Right ventricle myocardium inferior (tissue), 1 donor: ENCODE data around the gene MYRFL. TPM values are rescaled to one million over a fixed set of nuclear protein-coding genes. Genes with fewer than 3 reads are reported as not detected.

ENCODE experiments used
- ATAC-seq: fragments of 200-7000 bp; cut with Tn5 transposase; one replicate; pipeline ENCODE4 v1.9.1; 2020; ENCODE audit warnings: mild to moderate bottlenecking, moderate library complexity
- DNase-seq: peaks from one replicate; pipeline ENCODE4 v3.0.0; 2021; ENCODE audit errors: missing footprints
- intact Hi-C: fragments of 100-400 bp; cut with DNase I; formaldehyde crosslinking; loops from one replicate; pipeline ENCODE4 v1.11.0; 2022
- total RNA-seq: library from RNA; stranded (reverse); fragmentation: NEBNext Ultra II Directional; extraction: Animal tissue kit (Norgen Biotek cat#: 25700); gene quantifications from one replicate; pipeline ENCODE4 v1.2.1, GENCODE V29; 2021
- donor health status: DM: no; HTN: yes; CAD: no; lungs with severe emphysema.

MYRFL gene
- total RNA-seq, 1 donor from 2014 or later = 0.11 TPM

GRCh38 chr12:69886109-69886508 is 61.1 kb downstream of the MYRFL start:
- ATAC-seq = no peak
- intact Hi-C loops = no loop called here
- no peak for DNase-seq

DNA sequence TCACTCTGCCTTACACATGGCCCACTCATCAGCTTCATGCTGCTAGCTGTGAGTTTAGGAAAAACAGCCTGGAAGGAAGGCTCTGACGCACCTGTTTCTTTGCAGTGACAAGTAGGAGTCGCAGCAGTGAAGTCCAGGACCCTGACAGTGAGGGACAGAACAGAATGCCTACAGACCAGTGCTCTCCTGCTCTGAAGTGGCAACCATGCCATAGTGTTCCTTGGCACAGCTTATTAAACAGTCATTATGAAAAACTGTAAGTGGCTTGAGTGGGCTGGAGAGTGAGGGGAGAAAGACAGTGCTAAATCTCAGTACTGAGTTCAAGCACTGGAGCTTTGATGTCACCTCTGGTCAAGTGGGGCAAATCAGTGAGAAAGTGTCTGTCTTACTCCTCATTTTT is 61.7 kb downstream of the MYRFL start:
- DNase-seq (no peak), ATAC-seq (no peak)
- intact Hi-C loops = no loop called here

DNA sequence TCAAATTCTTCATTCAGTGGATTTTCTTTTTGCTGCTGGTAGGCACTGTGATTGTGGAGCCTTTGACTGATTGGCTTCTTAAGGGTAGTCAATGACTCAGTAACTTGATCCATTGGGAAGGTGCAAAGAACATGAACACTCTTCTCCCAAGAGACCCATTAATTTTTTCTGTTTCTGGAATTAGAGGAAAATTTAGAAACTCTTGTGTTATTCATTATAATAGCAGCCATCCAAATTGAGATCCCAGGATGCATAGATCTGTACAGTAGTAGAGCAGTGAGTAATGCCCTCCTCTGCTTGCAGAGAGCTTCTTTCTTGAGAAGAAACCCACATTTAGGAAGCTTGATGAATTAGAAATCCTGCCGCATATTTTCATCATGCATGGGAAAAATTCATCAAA is 63.9 kb downstream of the MYRFL start:
- DNase-seq = no peak
- ATAC-seq = no peak
- intact Hi-C loops = no loop called here

DNA sequence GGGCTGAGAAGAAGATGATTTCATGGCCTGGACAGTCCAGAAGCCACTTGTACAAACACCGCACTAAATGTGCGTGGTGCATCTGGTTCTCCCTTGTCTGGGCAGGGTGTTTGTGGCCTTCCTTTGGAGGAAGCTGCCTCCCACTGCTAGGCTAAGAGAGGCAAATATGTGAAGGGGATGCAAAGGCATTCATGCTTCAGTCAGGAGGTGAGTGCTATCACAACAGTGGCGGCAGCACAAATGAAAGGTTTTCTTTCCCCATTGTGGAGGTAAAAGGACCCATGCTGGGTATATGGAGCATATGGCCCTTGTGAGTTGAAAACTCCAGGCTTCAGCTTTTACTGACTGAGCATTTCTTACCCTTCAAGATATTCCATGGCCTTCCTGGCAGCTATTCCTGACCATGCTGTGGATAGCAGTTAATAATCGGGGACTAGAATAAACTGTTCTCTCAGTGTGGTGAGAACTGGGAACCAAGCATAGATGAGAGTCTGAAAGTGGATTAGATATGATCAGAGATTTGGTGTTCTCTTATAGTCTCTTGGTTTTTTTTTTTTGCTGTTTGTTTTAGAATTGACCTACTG is 69.9 kb downstream of the MYRFL start:
- intact Hi-C loops = no loop called here
- no peak for ATAC-seq
- no peak for DNase-seq

DNA sequence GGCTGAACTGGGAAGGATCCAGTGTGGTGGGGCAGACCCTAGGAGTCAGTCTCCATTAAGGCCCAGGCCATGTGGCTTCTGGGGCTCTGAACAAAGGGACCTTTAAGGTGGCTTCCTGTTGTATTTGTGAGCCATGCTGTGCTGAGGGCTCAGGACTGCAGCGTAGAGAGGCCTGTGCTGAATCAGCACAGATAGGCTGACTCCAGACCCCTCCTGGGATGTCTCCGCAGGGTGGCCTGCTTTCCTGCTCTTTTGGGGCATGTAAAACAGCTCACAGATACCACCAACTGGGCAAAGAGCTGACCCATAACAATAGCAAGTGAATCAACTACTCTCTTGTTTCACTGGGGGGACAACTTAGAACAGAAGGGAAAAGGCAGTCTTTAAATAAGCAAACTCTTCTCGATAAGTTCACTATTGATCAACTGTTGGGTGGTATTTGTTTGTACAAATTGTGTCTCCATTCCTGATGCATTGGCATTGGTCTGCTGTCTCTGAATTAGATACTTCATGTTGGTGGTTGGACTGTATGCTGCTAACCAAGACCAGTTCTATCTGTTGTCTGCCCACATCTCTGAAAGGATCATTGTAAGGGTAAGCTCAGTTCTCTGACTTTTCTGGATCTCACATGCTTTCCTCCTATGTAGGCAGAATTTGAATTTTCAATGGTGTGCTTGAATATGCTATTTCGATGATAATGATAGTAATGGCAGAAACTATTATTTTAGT is 71.8 kb downstream of the MYRFL start:
- ATAC-seq (no peak), DNase-seq (no peak)
- intact Hi-C loops = loop anchor here (2.0 kb wide), 1 partner anchor 834 kb away; no protein-coding TSS in a partner anchor

GRCh38 chr12:69897744-69898143 is 72.7 kb downstream of the MYRFL start:
- ATAC-seq = peak; percentile 83
- intact Hi-C loops = loop anchor here (2.0 kb wide), 1 partner anchor 833 kb away; no protein-coding TSS in a partner anchor
- DNase-seq = peak; percentile 67

GRCh38 chr12:69898236-69898635 is 73.2 kb downstream of the MYRFL start:
- no peak for ATAC-seq
- intact Hi-C loops = no loop called here
- no peak for DNase-seq

DNA sequence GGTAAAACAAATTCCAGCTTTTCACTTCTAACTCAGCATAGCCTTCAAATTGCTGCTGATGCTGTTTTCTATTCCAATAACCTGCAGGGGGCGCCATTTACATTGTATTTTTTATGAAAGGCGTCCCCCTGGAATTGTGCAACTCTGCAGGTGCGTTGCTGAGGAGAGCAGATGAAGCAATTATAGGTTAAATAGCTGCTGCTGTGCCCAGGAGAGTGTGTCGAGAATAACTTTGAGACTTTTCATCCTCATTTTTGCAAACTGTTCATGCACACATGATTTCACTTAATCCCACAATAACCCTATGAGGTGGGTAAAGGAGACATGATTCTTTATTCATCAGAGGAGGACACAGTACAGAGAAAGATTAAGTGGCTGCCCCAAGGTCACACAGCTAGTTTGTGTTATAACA is 75.7 kb downstream of the MYRFL start:
- no peak for DNase-seq
- ATAC-seq = peak; percentile 46
- intact Hi-C loops = loop anchor here (2.0 kb wide), 1 partner anchor 676 kb away; no protein-coding TSS in a partner anchor

DNA sequence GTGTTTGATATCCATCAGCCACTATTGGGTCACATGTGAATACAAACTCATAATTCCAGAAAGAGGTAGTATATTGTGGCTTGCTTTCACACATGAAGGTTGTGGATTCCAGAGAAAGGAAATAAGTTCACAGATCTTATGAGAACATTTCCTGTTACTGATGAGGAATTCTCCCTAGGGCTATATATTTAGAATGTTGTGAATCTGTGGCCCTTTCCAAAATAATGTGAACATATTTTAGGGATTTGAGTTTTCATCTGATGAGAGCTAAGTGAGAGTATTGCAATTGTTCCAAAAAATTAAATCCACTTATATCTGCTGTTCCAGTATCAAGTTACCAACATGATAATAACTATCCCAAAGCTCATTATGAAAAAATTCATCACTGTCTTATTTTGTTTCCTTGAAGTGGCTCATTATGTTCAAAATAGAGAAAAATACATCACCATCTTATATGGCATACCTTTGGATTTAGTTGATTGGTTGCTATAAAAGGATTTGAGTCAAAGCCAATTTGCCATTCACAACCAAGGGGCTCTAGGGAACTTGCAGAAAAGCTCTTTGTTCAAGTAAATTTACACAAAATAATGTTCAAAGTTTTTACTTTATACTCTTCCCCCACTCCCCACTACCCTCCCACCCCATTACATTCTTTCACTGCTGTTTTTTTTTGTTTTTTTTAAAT is 76.3 kb downstream of the MYRFL start:
- intact Hi-C loops = loop anchor here (2.0 kb wide), 1 partner anchor 675 kb away; no protein-coding TSS in a partner anchor
- ATAC-seq (no peak), DNase-seq (no peak)

DNA sequence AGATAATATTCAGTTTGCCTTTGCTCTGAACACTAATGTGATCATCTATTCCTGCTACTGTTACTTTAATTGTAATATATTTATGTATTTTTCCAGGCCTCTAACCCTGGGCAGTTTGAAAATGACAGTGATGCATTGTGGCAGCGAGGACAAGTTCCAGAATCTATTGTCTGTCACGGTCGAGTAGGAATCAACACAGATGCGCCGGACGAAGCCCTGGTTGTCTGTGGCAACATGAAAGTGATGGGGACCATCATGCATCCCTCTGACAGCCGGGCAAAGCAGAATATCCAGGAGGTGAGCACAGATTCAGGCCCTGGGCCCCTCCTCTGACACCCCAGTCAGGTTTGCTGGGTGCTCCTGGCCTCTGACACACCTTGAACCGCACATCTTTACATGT is 78.5 kb downstream of the MYRFL start:
- DNase-seq (no peak), ATAC-seq (no peak)
- intact Hi-C loops = no loop called here

DNA sequence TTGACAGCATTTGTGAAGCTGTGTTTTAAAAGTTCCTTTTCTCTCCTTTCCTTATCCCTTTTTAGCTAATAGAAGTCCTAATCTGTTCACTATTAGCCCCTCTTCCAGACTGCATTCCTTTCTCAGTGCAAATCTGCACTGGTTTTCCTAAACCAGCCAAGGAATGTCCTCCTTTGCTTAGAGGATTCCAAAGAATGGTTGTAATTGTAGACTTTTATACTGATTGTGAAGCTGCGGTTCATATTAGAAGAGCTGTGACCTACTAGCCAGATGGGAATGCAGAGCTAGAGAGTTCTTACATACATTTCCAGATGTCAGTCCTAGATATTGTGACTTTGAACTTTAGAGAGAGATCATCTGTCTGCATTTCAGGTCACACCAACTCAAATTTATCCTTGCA is 79.8 kb downstream of the MYRFL start:
- DNase-seq (no peak), ATAC-seq (peak; percentile 30)
- intact Hi-C loops = no loop called here

GRCh38 chr12:69905801-69906200 is 80.8 kb downstream of the MYRFL start:
- ATAC-seq = no peak
- intact Hi-C loops = no loop called here
- DNase-seq = no peak

DNA sequence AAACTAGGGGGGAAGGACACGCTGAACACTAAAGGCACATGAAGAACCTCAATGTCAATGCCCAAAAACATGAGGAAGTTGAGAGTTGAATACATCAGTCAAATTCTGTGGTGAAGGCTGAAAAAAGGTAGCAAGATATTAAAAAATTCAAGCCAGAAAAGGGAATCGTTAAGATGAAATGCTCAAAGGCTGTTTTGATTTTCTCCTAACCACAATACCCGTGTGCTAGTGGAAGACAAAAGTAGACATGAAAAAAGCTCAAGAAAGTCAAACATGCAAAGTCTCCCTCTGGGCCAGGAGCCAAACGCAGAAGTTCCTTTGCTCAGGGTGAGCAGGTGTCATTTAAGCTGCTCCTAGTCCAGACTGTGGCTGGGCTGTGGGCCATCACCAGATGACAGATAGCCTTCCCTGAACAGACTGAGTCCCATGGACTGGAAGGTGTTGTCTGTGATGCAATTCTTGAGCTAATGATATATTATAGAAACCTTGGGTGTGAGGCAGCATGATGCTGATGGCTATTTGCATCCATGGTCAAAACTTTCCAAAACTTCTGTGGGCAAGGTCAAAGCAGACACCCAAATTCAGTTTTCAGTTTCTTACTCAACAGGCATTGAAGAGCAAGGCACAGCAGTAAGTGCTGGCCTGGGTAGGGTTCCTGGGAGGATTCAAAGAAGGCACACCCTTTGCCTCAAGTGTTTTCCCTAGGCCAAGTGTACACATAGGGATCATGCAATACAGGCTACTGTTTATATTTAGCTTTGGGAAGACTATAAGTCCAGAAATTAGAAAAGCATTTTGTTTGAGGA is 81.6 kb downstream of the MYRFL start:
- intact Hi-C loops = no loop called here
- ATAC-seq = no peak
- no peak for DNase-seq

DNA sequence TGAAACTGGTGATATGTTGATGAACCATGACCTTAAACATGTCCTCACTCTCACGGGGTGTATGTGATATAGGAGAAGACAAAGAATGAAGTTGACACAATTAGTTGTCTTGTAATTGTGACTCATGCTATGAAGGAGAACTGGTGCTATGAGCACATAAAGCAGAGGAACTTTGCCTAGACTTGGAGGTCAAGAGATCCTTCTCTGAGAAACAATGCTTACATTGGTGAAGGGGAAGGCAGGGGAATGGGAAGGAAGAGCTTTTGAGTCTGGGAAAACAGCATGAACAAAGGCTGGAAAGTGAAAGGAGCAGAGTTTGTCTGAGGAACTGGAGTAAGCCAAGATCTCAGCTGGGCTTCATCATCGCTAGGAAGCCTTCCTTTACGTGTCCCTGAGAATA is 83.2 kb downstream of the MYRFL start:
- ATAC-seq (peak; percentile 36), DNase-seq (no peak)
- intact Hi-C loops = no loop called here

- ATAC-seq = no peak
- intact Hi-C loops = no loop called here
- DNase-seq = no peak
Measured at GRCh38 chr12:69910694-69911093, 85.7 kb downstream of the MYRFL start.

DNA sequence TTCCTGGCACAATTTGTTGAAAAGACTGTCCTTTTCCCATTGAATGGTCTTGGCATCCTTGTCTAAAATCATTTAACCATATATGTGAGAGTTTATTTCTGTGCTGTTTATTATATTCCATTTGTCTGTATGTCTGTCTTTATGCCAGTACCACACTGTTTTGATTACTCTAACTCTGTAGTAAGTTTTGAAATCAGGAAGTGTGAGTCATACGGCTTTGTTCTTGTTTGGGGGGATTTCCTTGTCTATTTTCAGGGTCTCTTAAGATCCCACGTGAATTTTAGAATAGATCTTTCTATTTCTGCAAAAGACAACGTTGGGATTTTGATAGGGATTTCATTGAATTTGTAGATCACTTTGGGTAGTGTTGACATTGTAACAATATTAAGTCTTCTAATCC is 88.5 kb downstream of the MYRFL start:
- no peak for DNase-seq
- intact Hi-C loops = no loop called here

GRCh38 chr12:69915964-69916363 is 90.9 kb downstream of the MYRFL start:
- intact Hi-C loops = no loop called here
- DNase-seq (no peak), ATAC-seq (no peak)

More for the DNA sequence above, 88.5 kb downstream of the MYRFL start:
- no peak for ATAC-seq

DNA sequence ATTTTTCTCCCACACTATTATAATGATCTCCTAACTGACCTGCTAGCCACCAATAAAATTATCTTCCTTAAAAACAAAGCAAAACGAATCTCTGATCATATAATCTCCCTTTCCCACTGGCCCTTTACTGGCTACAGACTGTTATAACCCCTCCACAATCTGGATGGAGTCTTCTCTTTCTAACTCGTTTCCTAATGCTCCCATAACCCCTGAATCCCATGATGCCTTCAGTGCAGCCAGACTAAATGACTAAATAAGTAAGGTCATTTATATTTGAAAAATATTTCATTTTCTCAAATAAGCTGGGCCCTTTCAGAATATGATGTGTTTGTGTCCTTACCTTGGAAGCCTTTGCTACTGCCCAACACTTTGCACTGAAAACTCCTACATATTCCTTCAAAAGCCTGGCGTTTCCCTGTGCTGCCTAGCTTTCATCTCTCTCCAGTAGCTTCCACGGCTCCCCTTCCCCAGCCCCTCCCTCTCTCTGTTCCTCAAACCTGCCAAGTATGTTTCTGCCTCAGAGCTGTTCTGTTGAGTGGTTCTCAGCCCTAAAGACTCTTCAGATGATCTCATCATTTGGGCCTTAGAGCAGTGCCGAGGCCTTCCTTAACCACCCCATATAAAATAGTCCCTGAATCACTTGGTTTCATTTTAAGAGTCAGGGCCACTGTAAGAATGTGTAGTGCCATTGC is 91.7 kb downstream of the MYRFL start:
- intact Hi-C loops = no loop called here
- DNase-seq = no peak
- ATAC-seq = peak; percentile 89

GRCh38 chr12:69918287-69918686 is 93.3 kb downstream of the MYRFL start:
- DNase-seq (no peak), ATAC-seq (no peak)
- intact Hi-C loops = no loop called here
